Lung (tissue), 12 donors: ENCODE results near the gene FAM50B. TPM values are rescaled to one million over a fixed set of nuclear protein-coding genes. Genes with fewer than 3 reads are reported as not detected.

Source experiments
- ATAC-seq: fragments of 200-7000 bp; cut with Tn5 transposase; one replicate; pipeline ENCODE4 v1.9.1; 2020; ENCODE audit warnings: moderate number of reproducible peaks; ENCODE audit not compliant: insufficient read depth, low FRiP score
- DNase-seq, 3 donors: peaks; one replicate each; pipeline ENCODE4 v3.0.0-alpha.2; 2013 to 2017
- H3K27ac ChIP-seq, 2 donors: one replicate each; pipeline ENCODE4 v1.5.1; 2013; ENCODE audit warnings: mild to moderate bottlenecking in 2 of 2, moderate library complexity in 2 of 2, control low read depth in 1 of 2, inconsistent platforms in 1 of 2, low read depth in 1 of 2, low read length in 1 of 2
- H3K27me3 ChIP-seq, 3 donors: one replicate each; pipeline ENCODE4 v1.5.1; 2013; ENCODE audit warnings: low read length in 2 of 3; ENCODE audit not compliant: control insufficient read depth in 3 of 3, insufficient read depth in 3 of 3
- H3K36me3 ChIP-seq, 4 donors: one replicate each; pipeline ENCODE4 v1.5.1; 2013; ENCODE audit warnings: low read length in 4 of 4, mild to moderate bottlenecking in 1 of 4, moderate library complexity in 1 of 4; ENCODE audit not compliant: control insufficient read depth in 4 of 4, insufficient read depth in 4 of 4
- H3K4me1 ChIP-seq, 5 donors: one replicate each; pipeline ENCODE4 v1.5.1; 2013; ENCODE audit warnings: low read length in 5 of 5, mild to moderate bottlenecking in 2 of 5, moderate library complexity in 1 of 5; ENCODE audit not compliant: control insufficient read depth in 5 of 5, insufficient read depth in 5 of 5
- H3K4me3 ChIP-seq: one replicate; pipeline ENCODE4 v1.5.1; 2013; ENCODE audit warnings: mild to moderate bottlenecking, control low read depth, moderate library complexity
- H3K9ac ChIP-seq, 2 donors: one replicate each; pipeline ENCODE4 v1.5.1; 2013; ENCODE audit warnings: low read length in 2 of 2, control low read depth in 1 of 2; ENCODE audit not compliant: insufficient read depth in 1 of 2
- H3K9me3 ChIP-seq, 4 donors: one replicate each; pipeline ENCODE4 v1.5.1; 2013; ENCODE audit warnings: low read length in 3 of 4, mild to moderate bottlenecking in 1 of 4, moderate library complexity in 1 of 4; ENCODE audit not compliant: control insufficient read depth in 4 of 4, insufficient read depth in 3 of 4
- CTCF ChIP-seq: IDR thresholded peaks from 2 replicates; pipeline ENCODE4 v1.5.1; 2012; ENCODE audit warnings: mild to moderate bottlenecking; ENCODE audit errors: control extremely low read depth, extremely low read depth
- WGBS, 2 donors: extraction: QIAGEN DNeasy Blood & Tissue Kit; methylation state at CpG; one replicate each; pipeline ENCODE4 v1.1.7; 2013; 5-methylcytosine and 5-hydroxymethylcytosine counted together
- polyA plus RNA-seq, 2 donors: library from polyadenylated mRNA; stranded (reverse); fragments of 200-250 nt; gene quantifications; one replicate each; pipeline ENCODE4 v1.2.1, GENCODE V29; 2013
- total RNA-seq, 2 donors: library from RNA; depleted of rRNA in 1 of 2; stranded (reverse); fragments of >200 nt in 1 of 2; gene quantifications; one replicate each; pipeline ENCODE4 v1.2.1, GENCODE V29; 2014 to 2021
- donor health status: control.
- donor health status: control.
- donor health status: Bipolar disorder and iron deficiency.
- donor health status: healthy.
- donor health status: DM: yes; HTN: yes; CAD: no.

FAM50B gene
- total and polyA plus RNA-seq, 4 donors, result 7.1 to 15.8 (median 11.3) TPM

- Histone ChIP-seq H3K27me3 (no peaks in the 10 kb centered on the region), H3K4me3 (peak overlapping the region; percentile 30), H3K9ac (peak overlapping the region in 1 of 2 donors; percentile 14), H3K4me1 (peaks cover 0 to 8% (median 0%) of the 10 kb centered on the region in 5 donors), H3K9me3 (no peaks in the 10 kb centered on the region), H3K36me3 (no peaks in the 10 kb centered on the region), H3K27ac (peak overlapping the region; percentile 36 to 81)
- 68% methylated on average over 73 of the region's 73 CpGs for WGBS, 2 donors
- DNase-seq (peak in 2 of 3 donors; percentile 20 to 22), ATAC-seq (no peak)
- no peak for TF ChIP-seq CTCF
Observed at GRCh38 chr6:3849681-3850450, 693 bp downstream of the FAM50B start.

GRCh38 chr6:3850451-3851203 lies 1.5 kb downstream of the FAM50B start:
- H3K4me3 ChIP-seq, result no peak overlapping the region
- DNase-seq, result no peak

GRCh38 chr6:3851839-3852238 lies 2.7 kb downstream of the FAM50B start:
- no peaks in the 10 kb centered on the region for H3K36me3 ChIP-seq
- no peak overlapping the region for H3K9ac ChIP-seq
- ATAC-seq, result no peak
- no peak for DNase-seq
- no peaks in the 10 kb centered on the region for H3K27me3 ChIP-seq
- H3K27ac ChIP-seq, result no peak overlapping the region
- WGBS, 2 donors, result 84 to 87% methylated on average over 2 of the region's 2 CpGs
- H3K4me3 ChIP-seq, result no peak overlapping the region
- H3K4me1 ChIP-seq, result peaks cover 0 to 8% (median 0%) of the 10 kb centered on the region in 5 donors
- no peaks in the 10 kb centered on the region for H3K9me3 ChIP-seq
- no peak for TF ChIP-seq CTCF

More at GRCh38 chr6:3850451-3851203, 1.5 kb downstream of the FAM50B start:
- Histone ChIP-seq H3K27ac (no peak overlapping the region), H3K9ac (no peak overlapping the region), H3K27me3 (no peaks in the 10 kb centered on the region), H3K4me1 (peaks cover 0 to 8% (median 0%) of the 10 kb centered on the region in 5 donors), H3K9me3 (no peaks in the 10 kb centered on the region), H3K36me3 (no peaks in the 10 kb centered on the region)
- no peak for TF ChIP-seq CTCF
- no peak for ATAC-seq
- WGBS, 2 donors, result 94 to 95% methylated on average over 33 of the region's 33 CpGs
